ENCODE data around the gene ENKD1.
A peak's percentile ranks its signal among the peaks of the same experiment; 100 is the strongest.

Gene ENKD1

GRCh38 chr16:67661886-67662652 lies 4.5 kb downstream of the ENKD1 start:
- DNase-seq: no peak

GRCh38 chr16:67661101-67661761 lies 5.3 kb downstream of the ENKD1 start:
- DNase-seq: peak; percentile 54

GRCh38 chr16:67660564-67661028 lies 6.0 kb downstream of the ENKD1 start, which contains the start of gene PARD6A:
PARD6A (plus strand) TSS chr16:67660960; CDS start chr16:67661039, 79 bp downstream.
- DNase-seq: peak; percentile 98

GRCh38 chr16:67659675-67660563 lies 6.6 kb downstream of the ENKD1 start, which contains the start of gene ACD:
ACD (minus strand) TSS chr16:67660260; CDS start chr16:67660220, 40 bp downstream.
- peak; percentile 95 for DNase-seq

- no peak for DNase-seq
Measured at GRCh38 chr16:67658849-67659674, 7.5 kb downstream of the ENKD1 start.

- no peak for DNase-seq
Measured at GRCh38 chr16:67657751-67658518, 8.6 kb downstream of the ENKD1 start.

- no peak for DNase-seq
Measured at GRCh38 chr16:67657017-67657608, 9.4 kb downstream of the ENKD1 start.

- DNase-seq: no peak
Measured at GRCh38 chr16:67656344-67657016, 10.1 kb downstream of the ENKD1 start.

GRCh38 chr16:67655363-67655762 lies 11.2 kb downstream of the ENKD1 start:
- no peak for DNase-seq

GRCh38 chr16:67654403-67654911 lies 12.1 kb downstream of the ENKD1 start:
- DNase-seq: no peak

- DNase-seq: no peak
Measured at GRCh38 chr16:67653789-67654402, 12.7 kb downstream of the ENKD1 start.

GRCh38 chr16:67653128-67653788 lies 13.3 kb downstream of the ENKD1 start:
- DNase-seq: no peak

- no peak for DNase-seq
Measured at GRCh38 chr16:67652578-67653127, 13.9 kb downstream of the ENKD1 start.

- DNase-seq: no peak
Measured at GRCh38 chr16:67651847-67652246, 14.7 kb downstream of the ENKD1 start.

- no peak for DNase-seq
Measured at GRCh38 chr16:67651039-67651438, 15.5 kb downstream of the ENKD1 start.

GRCh38 chr16:67650023-67650422 lies 16.5 kb downstream of the ENKD1 start:
- no peak for DNase-seq

GRCh38 chr16:67649494-67649931 lies 17.0 kb downstream of the ENKD1 start:
- no peak for DNase-seq

GRCh38 chr16:67648764-67649407 lies 17.7 kb downstream of the ENKD1 start:
- DNase-seq: no peak

Data from activated CD4-positive, alpha-beta T cell treated with anti-CD3 and anti-CD28 coated beads for 48 hours (primary cell).